MCF 10A (cell line): Measurements from ENCODE around the gene GNAO1. TPM values are rescaled to one million over a fixed set of nuclear protein-coding genes. Genes with fewer than 3 reads are reported as not detected.

Experiments
- BruUV-seq: library from RNA; stranded (reverse); fragments of 400-500 nt; replicated peaks from 2 replicates; lab custom pipeline; 2021; lab: Mats Ljungman, UMichigan
- CTCF ChIA-PET: fragments of 300-600 bp; sonication (Branson Sonifier 250); formaldehyde crosslinking; extraction: SDS; loops from one replicate; lab custom pipeline; 2021; ENCODE audit warnings: antibody characterized with exemption, inconsistent platforms; lab: Yijun Ruan, JAX
- POLR2A ChIA-PET: fragments of 300-600, 350-650 bp; sonication (Branson Sonifier 250); formaldehyde crosslinking; extraction: SDS; loops from one replicate; lab custom pipeline; 2020; ENCODE audit warnings: antibody characterized with exemption, inconsistent platforms; lab: Yijun Ruan, JAX
- DNase-seq: peaks from one replicate; pipeline ENCODE4 v3.0.0-alpha.2; 2018; ENCODE audit not compliant: unreplicated experiment
- H3K27ac Mint-ChIP-seq: one replicate; pipeline ENCODE4 v1.8.0; 2022; ENCODE audit warnings: mild to moderate bottlenecking, low read depth, mixed read lengths; ENCODE audit not compliant: unreplicated experiment
- H3K27me3 Mint-ChIP-seq: one replicate; pipeline ENCODE4 v1.8.0; 2022; ENCODE audit warnings: mixed read lengths; ENCODE audit not compliant: insufficient read depth, unreplicated experiment
- H3K36me3 Mint-ChIP-seq: one replicate; pipeline ENCODE4 v1.8.0; 2022; ENCODE audit warnings: mild to moderate bottlenecking, moderate library complexity, mixed read lengths; ENCODE audit not compliant: insufficient read depth, unreplicated experiment
- H3K4me1 Mint-ChIP-seq: one replicate; pipeline ENCODE4 v1.8.0; 2022; ENCODE audit warnings: mixed read lengths; ENCODE audit not compliant: insufficient read depth, unreplicated experiment
- H3K4me3 Mint-ChIP-seq: one replicate; pipeline ENCODE4 v1.8.0; 2022; ENCODE audit warnings: mild to moderate bottlenecking, moderate library complexity, mixed read lengths; ENCODE audit not compliant: unreplicated experiment
- H3K9me3 Mint-ChIP-seq: one replicate; pipeline ENCODE4 v1.8.0; 2022; ENCODE audit warnings: mixed read lengths; ENCODE audit not compliant: unreplicated experiment
- intact Hi-C: fragments of 100-400 bp; cut with micrococcal nuclease; formaldehyde crosslinking; loops from 2 replicates; pipeline ENCODE4 v1.14.1; 2022
- total RNA-seq: library from RNA; stranded (reverse); gene quantifications from 2 replicates; pipeline ENCODE4 v1.2.3, GENCODE V29; 2022
- TF ChIP-seq, protein P1 (sequence below): fragments of 200-600 bp; IDR thresholded peaks from one replicate; pipeline ENCODE4 v1.8.0; 2022; ENCODE audit warnings: antibody characterized with exemption, mild to moderate bottlenecking; ENCODE audit not compliant: unreplicated experiment

GNAO1 gene
- total RNA-seq, 1 experiment from 2014 or later = 0.44 TPM

- peak overlapping the region; percentile 56 for H3K27ac Mint-ChIP-seq
- BruUV-seq = no TSS peak
- peak; percentile 56 for DNase-seq
- H3K4me1 Mint-ChIP-seq = peaks cover 15% of the 10 kb centered on the region
- TF ChIP-seq, protein P1, sequence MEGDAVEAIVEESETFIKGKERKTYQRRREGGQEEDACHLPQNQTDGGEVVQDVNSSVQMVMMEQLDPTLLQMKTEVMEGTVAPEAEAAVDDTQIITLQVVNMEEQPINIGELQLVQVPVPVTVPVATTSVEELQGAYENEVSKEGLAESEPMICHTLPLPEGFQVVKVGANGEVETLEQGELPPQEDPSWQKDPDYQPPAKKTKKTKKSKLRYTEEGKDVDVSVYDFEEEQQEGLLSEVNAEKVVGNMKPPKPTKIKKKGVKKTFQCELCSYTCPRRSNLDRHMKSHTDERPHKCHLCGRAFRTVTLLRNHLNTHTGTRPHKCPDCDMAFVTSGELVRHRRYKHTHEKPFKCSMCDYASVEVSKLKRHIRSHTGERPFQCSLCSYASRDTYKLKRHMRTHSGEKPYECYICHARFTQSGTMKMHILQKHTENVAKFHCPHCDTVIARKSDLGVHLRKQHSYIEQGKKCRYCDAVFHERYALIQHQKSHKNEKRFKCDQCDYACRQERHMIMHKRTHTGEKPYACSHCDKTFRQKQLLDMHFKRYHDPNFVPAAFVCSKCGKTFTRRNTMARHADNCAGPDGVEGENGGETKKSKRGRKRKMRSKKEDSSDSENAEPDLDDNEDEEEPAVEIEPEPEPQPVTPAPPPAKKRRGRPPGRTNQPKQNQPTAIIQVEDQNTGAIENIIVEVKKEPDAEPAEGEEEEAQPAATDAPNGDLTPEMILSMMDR = no peak
- intact Hi-C loops = loop anchor here (10.0 kb wide), 1 partner anchor 90 kb away; the partner anchor contains the start of gene AMFR
- H3K9me3 Mint-ChIP-seq = no peaks in the 10 kb centered on the region
- no peaks in the 10 kb centered on the region for H3K36me3 Mint-ChIP-seq
- ChIA-PET CTCF (interaction anchor here (1.2 to 15.1 kb wide), 4 partner anchors 10 to 24 kb away, joined by 5 to 233 read pairs (median 10); no protein-coding TSS in a partner anchor), POLR2A (interaction anchor here (1.4 to 1.6 kb wide), 2 partner anchors 22 to 116 kb away, joined by 6 to 8 read pairs; partner anchors contain the start of genes NUDT21 and OGFOD1)
- H3K27me3 Mint-ChIP-seq = no peaks in the 10 kb centered on the region
- H3K4me3 Mint-ChIP-seq = no peak overlapping the region
Observed at GRCh38 chr16:56334761-56335160, 143.5 kb downstream of the GNAO1 start.

DNA sequence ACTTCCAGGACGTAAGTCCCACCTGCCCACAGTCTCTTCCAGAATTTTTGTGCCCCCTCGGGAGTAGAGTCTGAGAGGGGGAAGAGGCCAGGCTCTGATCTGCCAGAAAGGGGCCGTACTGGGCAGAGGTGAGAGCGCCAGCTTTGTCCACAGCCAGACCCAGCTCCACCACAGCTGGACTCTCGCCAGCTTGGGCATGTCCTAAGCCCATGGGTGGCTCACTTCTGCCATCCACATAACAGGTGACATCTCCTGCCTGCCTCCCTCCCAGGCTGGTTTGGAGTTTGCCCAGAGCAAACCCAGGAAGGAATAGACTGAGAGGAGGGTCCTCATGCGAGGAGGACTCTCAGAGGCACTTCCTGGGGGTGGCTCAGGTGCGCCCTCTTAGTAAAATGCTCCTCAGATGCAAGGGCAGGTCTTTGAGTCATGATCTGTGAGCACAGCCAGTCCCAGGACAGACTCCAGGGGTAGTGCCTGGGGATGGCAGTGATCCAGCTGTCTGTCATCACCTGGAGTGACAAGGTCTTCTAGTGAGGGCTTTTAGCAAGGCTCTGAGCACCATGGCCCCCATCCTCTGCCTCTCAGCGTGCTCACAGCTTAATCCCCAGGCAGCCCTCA lies 144.9 kb downstream of the GNAO1 start:
- H3K4me1 Mint-ChIP-seq = peaks cover 15% of the 10 kb centered on the region
- CTCF ChIA-PET = interaction anchor here (1.0 to 15.1 kb wide), 3 partner anchors 9 to 23 kb away, joined by 3 to 233 read pairs (median 12); no protein-coding TSS in a partner anchor
- intact Hi-C loops = loop anchor here (10.0 kb wide), 1 partner anchor 89 kb away; the partner anchor contains the start of gene AMFR
- BruUV-seq = no TSS peak
- peak overlapping the region; percentile 16 for H3K27ac Mint-ChIP-seq
- DNase-seq = peak; percentile 58
- no peaks in the 10 kb centered on the region for H3K36me3 Mint-ChIP-seq
- no peak overlapping the region for H3K4me3 Mint-ChIP-seq
- TF ChIP-seq, protein P1 = no peak
- POLR2A ChIA-PET = interaction anchor here (0.5 to 0.7 kb wide), 4 partner anchors 12 to 767 kb away, joined by 3 read pairs; no protein-coding TSS in a partner anchor
- H3K27me3 Mint-ChIP-seq = no peaks in the 10 kb centered on the region
- H3K9me3 Mint-ChIP-seq = no peaks in the 10 kb centered on the region

DNA sequence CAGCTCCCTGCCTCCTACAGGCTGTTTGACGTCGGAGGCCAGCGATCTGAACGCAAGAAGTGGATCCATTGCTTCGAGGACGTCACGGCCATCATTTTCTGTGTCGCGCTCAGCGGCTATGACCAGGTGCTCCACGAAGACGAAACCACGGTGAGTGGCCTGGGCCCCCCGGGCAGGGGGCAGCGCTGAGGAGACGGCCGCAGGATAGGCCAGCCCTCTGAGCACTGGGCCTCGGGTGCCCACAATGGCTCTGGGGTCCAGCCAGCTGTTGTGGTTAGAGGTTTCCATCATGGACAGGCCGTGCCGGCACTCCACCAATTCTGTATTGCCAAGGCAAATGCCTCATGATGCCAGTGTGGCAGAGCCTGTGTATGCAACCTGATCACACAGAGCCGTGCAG lies 145.4 kb downstream of the GNAO1 start:
- no TSS peak for BruUV-seq
- Mint-ChIP-seq H3K4me1 (peaks cover 15% of the 10 kb centered on the region), H3K27ac (no peak overlapping the region), H3K9me3 (no peaks in the 10 kb centered on the region), H3K27me3 (no peaks in the 10 kb centered on the region), H3K4me3 (no peak overlapping the region), H3K36me3 (no peaks in the 10 kb centered on the region)
- ChIA-PET CTCF (interaction anchor here (15.1 kb wide), 1 partner anchor 23 kb away, joined by 233 read pairs; no protein-coding TSS in a partner anchor), POLR2A (interaction anchor here (0.6 kb wide), 1 partner anchor 81 kb away, joined by 3 read pairs; no protein-coding TSS in a partner anchor)
- DNase-seq = no peak
- intact Hi-C loops = loop anchor here (10.0 kb wide), 1 partner anchor 88 kb away; the partner anchor contains the start of gene AMFR
- TF ChIP-seq, protein P1 = no peak
